D721Med (cell line): ENCODE data around the gene LY6G6F.

Experiments
- DNase-seq: peaks from one replicate; pipeline ENCODE4 v3.0.0; 2011; ENCODE audit warnings: low spot score; ENCODE audit not compliant: insufficient read length
- FAIRE-seq: peaks from 2 replicates; lab custom pipeline; 2011; peaks lifted over from hg19 to GRCh38; lab: Jason Lieb, UNC
- TF ChIP-seq, protein P1 (sequence below): IDR thresholded peaks from 2 replicates; pipeline ENCODE4 v1.5.1; 2012; ENCODE audit warnings: mild to moderate bottlenecking, control low read depth; ENCODE audit not compliant: insufficient read depth; ENCODE audit errors: missing control alignments

The LY6G6F gene

DNA sequence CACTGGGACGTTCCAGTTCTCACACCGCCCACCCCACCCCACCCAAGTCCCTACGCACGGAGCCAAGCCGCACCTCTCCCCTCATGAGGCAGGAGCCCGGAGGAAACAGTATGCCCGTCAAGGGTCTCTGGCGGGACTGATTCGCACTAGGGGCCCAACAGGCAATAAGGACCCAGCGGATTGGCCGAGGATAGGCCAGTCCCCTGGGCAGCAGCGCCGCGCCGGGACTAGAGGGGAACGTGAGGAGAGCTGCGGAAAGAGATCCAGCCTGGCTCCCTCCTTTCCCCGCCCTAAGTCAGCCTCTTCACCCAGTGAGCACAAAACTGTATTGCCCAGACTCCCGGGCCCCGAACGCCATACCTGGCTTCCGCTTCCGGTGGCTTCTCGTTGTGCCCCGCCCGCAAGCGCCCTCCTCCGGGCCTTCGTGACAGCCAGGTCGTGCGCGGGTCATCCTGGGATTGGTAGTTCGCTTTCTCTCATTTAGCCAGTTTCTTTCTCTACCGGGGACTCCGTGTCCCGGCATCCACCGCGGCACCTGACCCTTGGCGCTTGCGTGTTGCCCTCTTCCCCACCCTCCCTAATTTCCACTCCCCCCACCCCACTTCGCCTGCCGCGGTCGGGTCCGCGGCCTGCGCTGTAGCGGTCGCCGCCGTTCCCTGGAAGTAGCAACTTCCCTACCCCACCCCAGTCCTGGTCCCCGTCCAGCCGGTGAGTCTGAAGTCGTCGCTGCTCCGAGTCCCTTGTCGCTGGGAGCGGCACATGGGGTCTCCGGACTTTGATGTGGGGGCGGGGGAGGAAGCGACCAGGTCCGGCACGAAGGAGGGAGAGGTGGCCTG lies 40.9 kb upstream of the LY6G6F start, which contains the start of gene CSNK2B:
Gene CSNK2B, plus strand, starts transcription at position 580 of the 836 bp plus-strand sequence. CDS start 752 bp downstream, outside the sequence.
- no peak for FAIRE-seq
- TF ChIP-seq, protein P1, sequence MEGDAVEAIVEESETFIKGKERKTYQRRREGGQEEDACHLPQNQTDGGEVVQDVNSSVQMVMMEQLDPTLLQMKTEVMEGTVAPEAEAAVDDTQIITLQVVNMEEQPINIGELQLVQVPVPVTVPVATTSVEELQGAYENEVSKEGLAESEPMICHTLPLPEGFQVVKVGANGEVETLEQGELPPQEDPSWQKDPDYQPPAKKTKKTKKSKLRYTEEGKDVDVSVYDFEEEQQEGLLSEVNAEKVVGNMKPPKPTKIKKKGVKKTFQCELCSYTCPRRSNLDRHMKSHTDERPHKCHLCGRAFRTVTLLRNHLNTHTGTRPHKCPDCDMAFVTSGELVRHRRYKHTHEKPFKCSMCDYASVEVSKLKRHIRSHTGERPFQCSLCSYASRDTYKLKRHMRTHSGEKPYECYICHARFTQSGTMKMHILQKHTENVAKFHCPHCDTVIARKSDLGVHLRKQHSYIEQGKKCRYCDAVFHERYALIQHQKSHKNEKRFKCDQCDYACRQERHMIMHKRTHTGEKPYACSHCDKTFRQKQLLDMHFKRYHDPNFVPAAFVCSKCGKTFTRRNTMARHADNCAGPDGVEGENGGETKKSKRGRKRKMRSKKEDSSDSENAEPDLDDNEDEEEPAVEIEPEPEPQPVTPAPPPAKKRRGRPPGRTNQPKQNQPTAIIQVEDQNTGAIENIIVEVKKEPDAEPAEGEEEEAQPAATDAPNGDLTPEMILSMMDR = no peak
- DNase-seq = peak; percentile 93

DNA sequence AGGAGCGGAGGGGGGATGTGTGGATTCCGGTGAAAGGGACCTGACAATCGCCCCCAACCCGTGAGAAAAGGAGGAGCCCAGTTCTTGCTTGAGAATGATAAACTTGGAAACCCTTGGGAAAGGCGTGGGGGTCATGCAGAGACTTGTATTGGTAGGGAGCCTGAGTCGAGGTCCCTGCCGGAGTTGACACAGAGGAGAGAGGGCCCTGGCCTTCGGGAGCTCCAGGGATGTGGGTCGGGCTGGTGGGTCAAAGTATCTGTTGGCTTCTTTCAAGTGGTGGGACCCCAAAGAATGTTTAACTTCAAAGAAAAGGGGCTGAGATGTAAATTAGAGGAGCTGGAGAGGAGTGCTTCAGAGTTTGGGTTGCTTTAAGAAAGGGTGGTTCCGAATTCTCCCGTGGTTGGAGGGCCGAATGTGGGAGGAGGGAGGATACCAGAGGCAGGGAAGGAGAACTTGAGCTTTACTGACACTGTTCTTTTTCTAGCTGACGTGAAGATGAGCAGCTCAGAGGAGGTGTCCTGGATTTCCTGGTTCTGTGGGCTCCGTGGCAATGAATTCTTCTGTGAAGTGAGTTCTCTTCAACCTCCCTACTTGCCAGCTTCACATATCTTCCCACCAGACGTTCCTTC lies 40.2 kb upstream of the LY6G6F start:
- DNase-seq (no peak), FAIRE-seq (no peak)
- TF ChIP-seq, protein P1 = no peak

DNA sequence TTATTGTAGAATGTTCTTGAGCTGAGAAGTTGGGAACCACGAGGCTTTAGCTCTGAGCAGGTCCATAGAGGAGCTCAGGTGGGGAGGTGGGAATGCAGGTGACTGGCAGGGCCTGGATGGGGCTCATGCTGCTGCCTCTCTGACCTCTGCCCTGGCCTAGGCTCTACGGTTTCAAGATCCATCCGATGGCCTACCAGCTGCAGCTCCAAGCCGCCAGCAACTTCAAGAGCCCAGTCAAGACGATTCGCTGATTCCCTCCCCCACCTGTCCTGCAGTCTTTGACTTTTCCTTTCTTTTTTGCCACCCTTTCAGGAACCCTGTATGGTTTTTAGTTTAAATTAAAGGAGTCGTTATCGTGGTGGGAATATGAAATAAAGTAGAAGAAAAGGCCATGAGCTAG lies 37.0 kb upstream of the LY6G6F start, which contains the start of gene LY6G5B:
Gene LY6G5B, plus strand, starts transcription at position 301 of the 400 bp plus-strand sequence. CDS start 975 bp downstream, outside the sequence.
- FAIRE-seq = no peak
- TF ChIP-seq, protein P1 = no peak
- no peak for DNase-seq

DNA sequence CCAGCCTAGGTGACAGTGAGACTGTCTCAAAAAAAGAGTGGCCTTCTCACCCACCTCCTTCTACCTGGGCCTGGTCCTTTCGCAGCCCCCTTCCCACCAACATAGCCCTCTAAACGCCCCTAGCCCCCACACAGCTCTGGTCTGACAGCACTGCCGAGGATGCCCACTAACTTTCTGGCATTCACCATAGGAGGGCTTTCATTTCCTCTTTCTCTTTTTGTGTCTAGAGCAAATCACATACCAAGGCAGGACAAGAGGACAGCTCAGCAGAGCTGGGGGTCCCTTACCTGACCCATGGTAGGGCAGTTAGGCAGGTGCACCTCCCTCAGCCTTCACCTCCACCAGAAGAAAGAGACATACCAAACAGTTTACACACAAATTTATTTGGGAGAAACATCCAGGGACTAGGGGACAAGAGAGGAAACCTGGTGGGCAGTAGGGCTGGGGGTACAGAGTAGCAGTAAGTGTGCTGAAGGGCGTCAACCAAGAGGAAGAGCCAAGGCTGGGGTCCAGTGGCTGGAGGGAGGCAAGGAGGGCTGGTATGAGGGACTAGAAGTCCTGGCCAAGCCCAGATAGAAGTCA lies 30.3 kb upstream of the LY6G6F start:
- FAIRE-seq = no peak
- TF ChIP-seq, protein P1 = no peak
- DNase-seq = no peak

DNA sequence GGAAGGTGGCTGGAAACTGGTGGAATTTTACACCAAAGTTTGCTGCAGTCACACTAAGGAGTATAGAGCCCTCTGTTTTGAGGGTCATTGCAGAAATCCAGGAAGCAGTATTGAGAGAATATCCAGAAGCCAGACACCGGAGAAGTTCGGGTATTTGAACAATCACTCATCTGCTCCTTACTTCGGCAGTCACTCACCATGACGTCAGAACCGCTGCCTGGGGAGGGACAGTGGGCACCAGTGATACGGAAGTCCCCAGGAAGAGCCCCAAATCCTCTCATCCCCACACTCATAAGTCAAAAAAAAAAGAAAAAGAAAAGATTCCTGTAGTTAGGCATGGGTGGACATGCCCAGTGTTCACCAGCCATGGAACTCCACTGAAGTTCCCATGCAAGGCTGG lies 29.8 kb upstream of the LY6G6F start:
- no peak for DNase-seq
- TF ChIP-seq, protein P1 = no peak
- FAIRE-seq = no peak

DNA sequence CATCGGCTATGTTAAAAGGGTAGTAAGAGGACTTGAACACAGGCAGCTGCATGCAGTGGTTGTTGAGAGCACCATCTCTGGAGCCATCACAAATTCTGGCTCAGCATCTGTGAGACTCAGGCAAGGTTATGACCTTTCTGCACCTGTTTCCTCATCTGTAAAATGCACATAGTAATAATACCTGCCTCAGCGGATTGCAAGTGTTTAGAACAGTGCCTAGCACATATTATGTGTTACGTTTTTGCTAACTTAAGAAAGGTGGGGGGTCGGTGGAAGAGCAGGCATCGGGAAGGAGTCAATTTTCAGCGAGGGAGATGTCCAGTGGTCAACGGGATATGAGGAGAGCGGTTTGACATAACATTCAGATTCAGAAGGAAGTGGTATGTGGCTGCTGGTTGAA lies 28.7 kb upstream of the LY6G6F start:
- TF ChIP-seq, protein P1 = no peak
- DNase-seq (no peak), FAIRE-seq (no peak)
